Forelimb muscle (tissue), 1 donor: Measurements from ENCODE around the gene MGAT2. TPM values are rescaled to one million over a fixed set of nuclear protein-coding genes. Genes with fewer than 3 reads are reported as not detected.
"Not testable (repeated sequence)": the region's sequence is repeated elsewhere in the genome, so short reads cannot be mapped to it uniquely, and the experiment has no call there.

Experiments
- DNase-seq: peaks from one replicate; pipeline ENCODE4 v3.0.0-alpha.2; 2013; ENCODE audit warnings: low read depth
- polyA plus RNA-seq: library from polyadenylated mRNA; unstranded; fragments of 120-200 nt; gene quantifications from one replicate; pipeline ENCODE4 v1.2.1, GENCODE V29; 2013; ENCODE audit not compliant: insufficient read length

The MGAT2 gene
- polyA plus RNA-seq, 1 donor: 19.9 TPM

DNA sequence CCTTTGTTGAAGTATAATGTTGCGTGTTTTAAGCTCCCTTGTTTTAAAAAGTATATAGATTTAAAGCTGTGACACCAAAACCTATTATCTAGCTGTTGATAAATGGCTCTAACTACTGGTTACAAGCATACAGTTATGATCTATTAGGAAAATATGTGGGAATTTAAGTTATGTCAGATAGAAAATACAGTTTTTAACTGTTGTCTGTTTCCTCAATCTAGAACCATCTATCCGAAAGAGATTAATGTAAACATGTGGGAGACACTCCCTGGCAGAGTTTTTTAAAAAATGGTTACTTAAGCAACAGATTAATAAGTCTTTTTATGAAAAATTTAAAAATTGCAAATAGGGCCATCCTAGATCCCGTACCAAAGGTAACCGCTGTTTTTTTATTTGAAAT lies 8.3 kb upstream of the MGAT2 start:
- DNase-seq: no peak

GRCh38 chr14:49612671-49613070 lies 7.9 kb upstream of the MGAT2 start:
- no peak for DNase-seq

DNA sequence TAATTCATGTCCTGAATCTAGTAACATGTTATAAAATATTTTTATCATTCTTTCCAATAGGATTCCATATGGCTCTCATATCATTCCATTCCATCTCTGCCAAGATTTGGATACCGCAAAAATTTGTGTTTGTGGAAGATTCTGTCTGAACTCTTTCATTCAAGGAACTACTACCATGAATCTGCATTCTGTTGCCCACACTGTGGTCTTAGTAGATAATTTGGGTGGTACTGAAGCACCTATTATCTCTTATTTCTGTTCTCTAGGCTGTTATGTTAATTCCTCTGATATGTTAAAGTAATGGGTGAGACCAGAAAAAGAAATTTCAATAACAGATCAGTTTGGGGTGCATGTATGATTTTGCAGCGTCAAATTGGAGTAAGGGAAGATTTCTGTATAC lies 6.4 kb upstream of the MGAT2 start:
- no peak for DNase-seq

DNA sequence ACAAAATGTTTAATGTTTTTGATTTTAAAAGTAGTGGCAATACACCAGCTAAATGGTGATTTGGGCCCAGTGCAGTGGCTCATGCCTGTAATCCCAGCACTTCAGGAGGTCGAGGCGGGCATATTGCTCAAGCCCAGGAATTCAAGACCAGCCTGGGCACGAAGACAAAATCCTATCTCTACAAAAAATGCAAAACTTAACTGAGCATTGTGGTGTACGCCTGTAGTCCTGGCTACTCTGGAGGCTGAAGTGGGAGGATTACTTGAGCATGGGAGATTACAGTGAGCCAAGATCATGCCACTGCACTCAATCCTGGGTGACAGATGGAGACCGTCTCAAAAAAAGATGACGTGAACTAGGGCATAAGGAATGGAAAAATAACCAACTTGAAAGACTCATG lies 4.8 kb upstream of the MGAT2 start:
- no peak for DNase-seq

- no peak for DNase-seq
Observed at GRCh38 chr14:49617852-49618519, 2.6 kb upstream of the MGAT2 start.

DNA sequence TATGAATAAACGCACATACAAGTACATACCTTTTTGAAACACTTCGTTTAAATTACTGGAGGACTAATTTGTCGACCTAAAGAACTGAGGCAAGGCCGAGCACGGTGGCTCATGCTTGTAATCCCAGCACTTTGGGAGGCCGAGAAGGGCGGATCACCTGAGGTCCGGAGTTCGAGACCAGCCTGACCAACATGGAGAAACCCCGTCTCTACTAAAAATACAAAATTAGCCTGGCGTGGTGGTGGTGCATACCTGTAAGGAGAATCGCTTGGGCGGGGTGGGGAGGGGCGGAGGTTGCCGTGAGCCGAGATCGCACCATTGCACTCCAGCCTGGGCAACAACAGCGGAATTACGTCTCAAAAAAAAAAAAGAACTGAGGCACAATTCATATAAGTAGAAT lies 1.3 kb upstream of the MGAT2 start:
- not testable (repeated sequence) for DNase-seq

DNA sequence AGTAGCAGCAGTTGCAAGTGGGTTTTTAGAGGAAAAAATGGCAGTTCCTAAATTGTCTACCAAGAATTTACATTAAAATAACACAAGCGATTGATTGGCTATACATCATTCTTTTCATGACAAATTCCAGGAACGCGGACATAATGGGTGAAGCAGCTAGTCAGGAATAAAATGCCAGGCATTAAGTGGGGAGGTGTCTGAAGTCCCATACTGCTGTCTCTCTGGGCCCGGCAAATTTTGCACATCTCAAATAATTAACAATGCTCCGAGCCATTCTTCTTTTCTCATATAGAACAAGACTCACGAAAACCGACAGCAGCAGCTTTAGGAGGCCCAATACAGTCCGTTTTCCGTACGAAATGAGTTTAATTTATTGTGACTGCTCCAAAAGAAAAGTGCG lies 869 bp upstream of the MGAT2 start:
- no peak for DNase-seq

GRCh38 chr14:49621114-49621881 lies 699 bp downstream of the MGAT2 start:
- DNase-seq: no peak

DNA sequence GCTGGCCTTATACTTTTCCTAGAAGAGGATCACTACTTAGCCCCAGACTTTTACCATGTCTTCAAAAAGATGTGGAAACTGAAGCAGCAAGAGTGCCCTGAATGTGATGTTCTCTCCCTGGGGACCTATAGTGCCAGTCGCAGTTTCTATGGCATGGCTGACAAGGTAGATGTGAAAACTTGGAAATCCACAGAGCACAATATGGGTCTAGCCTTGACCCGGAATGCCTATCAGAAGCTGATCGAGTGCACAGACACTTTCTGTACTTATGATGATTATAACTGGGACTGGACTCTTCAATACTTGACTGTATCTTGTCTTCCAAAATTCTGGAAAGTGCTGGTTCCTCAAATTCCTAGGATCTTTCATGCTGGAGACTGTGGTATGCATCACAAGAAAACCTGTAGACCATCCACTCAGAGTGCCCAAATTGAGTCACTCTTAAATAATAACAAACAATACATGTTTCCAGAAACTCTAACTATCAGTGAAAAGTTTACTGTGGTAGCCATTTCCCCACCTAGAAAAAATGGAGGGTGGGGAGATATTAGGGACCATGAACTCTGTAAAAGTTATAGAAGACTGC lies 1.5 kb downstream of the MGAT2 start:
- DNase-seq: no peak

DNA sequence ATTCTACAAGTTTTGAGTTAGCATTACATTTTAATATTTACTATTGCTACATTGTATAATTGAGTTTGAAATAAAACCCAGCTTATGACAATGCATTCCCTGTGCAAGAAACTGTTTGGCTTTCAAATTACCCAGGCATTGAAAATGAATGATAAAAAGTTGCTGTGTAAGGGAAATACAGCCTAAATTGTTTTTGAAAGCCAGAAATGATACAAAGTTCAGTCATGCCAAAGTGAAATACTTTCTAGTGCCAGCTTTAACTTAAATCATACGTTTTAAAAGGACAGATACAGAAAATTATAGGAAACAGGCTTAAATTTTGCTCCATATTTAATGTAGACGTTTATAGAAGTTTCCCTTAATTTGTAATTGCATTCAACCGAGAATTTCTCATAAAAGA lies 2.8 kb downstream of the MGAT2 start:
- DNase-seq: no peak

DNA sequence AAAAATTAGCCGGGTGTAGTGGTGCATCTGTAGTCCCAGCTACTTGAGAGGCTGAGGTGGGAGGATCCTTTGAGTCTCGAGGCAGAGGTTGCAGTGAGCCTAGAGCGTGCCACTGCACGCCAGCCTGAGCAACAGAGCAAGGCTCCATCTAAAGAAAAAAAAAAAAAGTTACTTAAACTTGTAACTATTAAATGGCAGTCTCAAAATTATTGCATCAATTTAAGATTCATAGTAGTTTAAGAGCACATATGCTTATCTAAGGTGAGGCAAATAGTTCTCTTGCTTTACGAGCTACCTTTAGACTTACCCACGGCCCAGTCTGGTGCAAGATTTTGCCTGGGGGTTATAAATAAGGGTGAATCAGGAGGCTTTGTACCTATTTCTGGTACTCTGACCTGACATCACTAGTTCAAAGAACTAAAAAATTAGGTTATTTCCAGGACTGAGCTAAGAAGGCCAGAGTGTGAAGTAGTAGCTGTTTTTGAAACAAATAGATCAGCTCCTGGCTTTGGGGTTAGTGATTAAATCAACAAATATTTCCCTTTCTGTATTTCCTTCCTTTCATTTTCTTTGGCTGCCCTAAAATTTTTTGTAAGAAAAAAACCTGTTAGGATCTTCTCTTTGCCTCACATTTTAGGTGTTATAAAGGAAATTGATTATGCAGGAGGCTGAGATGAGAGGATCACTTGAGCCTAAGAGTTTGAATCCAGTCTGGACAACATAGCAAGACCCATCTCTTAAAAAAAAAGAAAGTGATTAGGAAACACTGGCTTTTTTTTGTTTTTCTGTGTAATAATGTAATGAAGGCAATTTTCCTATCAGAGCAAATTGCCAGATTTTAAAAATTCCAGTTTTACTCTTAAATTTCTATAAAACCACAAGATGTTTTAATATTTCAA lies 3.6 kb downstream of the MGAT2 start:
- DNase-seq: no peak

DNA sequence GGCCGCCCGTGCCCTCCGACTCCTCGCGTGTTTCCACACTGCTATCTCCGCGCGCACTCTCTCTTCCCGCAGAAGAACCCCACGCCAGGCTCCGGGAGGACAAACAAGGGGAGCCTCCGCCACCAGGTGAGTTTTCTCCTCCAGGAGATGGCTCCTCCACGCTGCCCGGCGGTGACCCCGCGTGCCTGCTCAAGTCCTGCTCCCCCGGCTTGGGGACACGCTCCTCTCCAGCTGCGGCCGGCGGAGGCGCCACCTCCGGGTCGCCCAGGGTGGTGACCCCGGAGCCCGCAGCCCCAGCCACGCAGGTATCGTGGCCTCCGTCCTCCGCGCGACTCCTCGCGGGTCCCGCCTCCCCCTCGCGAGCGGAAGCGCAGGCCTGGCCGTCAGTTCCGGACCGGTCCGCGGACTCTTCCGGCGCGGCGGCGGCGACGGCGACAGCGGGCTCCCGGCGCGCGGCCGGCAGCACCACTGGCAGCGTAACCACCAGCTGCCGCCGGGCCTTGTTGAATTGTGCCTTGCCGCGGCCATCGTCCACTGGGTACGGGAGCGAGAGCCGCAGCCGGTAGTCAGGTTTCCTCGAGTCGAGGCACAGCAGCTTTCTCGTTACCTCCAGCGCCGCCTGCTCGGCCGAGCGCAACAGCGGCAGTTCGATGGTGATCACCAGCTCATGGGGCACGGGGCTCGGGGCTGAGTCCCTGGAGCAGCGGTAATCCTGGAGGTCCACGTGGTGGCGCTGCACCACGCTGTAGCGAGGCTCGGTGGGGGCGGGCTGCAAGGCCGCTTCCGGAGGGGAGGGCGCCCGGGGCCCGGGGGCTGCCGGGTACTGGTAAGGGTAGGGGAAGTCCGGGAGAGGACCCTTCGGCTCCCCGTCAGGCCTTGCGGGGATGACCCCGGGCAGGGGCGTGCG lies 13.3 kb downstream of the MGAT2 start:
- peak; percentile 74 for DNase-seq

- DNase-seq: no peak
Observed at GRCh38 chr14:49634547-49635334, 14.1 kb downstream of the MGAT2 start, which contains the start of gene DNAAF2. Gene DNAAF2 (minus strand): TSS chr14:49635244. CDS start chr14:49635149, 95 bp downstream.

- DNase-seq: no peak
Observed at GRCh38 chr14:49636866-49637265, 16.3 kb downstream of the MGAT2 start.

DNA sequence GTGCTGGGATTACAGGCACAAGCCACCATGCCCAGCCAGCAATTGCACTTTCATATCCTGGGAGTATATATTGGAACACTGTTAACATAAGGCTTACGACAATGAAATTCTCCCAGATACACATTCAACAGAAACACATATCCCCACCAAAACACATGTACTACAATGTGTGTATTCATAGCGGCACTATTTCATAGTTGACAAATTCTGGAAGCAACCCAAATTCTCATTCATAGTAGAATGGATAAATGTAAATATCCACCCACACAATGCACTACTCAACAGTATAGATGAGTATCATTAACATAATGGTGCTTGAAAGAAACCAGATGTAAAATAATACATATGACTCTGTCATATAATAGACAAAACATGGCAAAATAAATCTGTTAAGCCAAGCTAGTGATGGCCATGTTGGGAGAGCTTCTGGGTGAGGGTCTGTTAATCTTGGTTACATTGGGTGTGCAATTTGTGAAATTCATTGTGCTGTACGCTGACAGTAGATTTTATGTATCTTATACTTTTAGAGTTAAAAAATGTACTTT lies 17.0 kb downstream of the MGAT2 start:
- no peak for DNase-seq

DNA sequence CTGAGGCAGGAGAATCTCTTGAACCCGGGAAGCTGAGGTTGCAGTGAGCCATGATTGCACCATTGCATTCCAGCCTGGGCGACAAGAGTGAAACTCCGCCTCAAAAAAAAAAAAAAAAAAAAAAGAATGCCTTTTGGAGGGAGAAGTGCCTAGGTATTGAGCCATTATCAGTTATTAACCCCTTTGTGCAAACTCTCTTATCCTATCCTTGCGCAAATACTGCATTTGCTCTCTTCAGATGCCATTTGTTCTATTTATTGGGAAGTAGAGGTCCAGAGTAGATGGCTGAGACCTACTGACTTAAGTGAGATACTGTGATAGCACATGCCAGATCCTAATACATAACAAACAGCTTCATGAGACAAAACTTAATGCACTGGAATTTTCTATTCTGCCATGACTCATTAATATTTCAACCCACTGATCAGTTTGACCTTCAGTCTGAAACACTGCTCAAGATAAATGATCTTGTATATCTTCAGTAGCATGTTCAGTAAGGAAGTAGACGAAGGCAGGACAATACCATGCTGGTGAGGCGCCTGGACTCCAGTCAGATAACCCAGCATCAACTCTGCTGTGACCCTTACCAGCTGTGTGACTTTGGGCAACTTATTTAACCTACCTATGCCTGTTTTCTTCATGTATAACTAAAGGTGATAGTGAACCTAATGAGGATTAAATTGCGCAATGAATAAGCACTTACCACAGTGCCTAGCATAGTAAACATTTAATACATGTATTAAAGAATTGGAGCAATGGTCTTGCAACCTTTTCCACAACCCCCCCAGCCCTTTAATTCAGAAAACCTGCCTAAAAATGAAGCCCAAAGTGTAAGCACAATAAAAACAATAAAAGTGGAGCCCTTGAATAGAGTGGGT lies 20.2 kb downstream of the MGAT2 start:
- no peak for DNase-seq

GRCh38 chr14:49641697-49642129 lies 21.1 kb downstream of the MGAT2 start:
- DNase-seq: no peak

- no peak for DNase-seq
Observed at GRCh38 chr14:49642163-49642562, 21.6 kb downstream of the MGAT2 start.

- DNase-seq: no peak
Observed at GRCh38 chr14:49653508-49653907, 32.9 kb downstream of the MGAT2 start.
